K562 (cell line): ENCODE measurements around the gene SLC2A2. TPM values are rescaled to one million over a fixed set of nuclear protein-coding genes. Genes with fewer than 3 reads are reported as not detected.

Source experiments
- CREM ChIP-seq: IDR thresholded peaks from 2 replicates; pipeline ENCODE4 v1.6.1; 2014; ENCODE audit warnings: antibody characterized with exemption, low read depth
- GATAD2A ChIP-seq: fragments of 450-650 bp; IDR thresholded peaks from 2 replicates; pipeline ENCODE4 v1.6.1; 2017
- KAT8 ChIP-seq: fragments of 450-650 bp; IDR thresholded peaks from 2 replicates; pipeline ENCODE4 v1.6.1; 2016; ENCODE audit warnings: low read depth, mild to moderate bottlenecking
- SREBF1 ChIP-seq: fragments of 150-350 bp; IDR thresholded peaks from 2 replicates; pipeline ENCODE4 v1.6.1; 2014; ENCODE audit warnings: antibody characterized with exemption, low read depth, low read length, borderline replicate concordance
- SRSF1 ChIP-seq: fragments of 200-400 bp; formaldehyde crosslinking; IDR thresholded peaks from 2 replicates; pipeline ENCODE4 v1.6.1; 2017; ENCODE audit warnings: mild to moderate bottlenecking, low read depth, low read length, moderate library complexity
- polyA plus RNA-seq, 8 experiments: library from polyadenylated mRNA; depleted of rRNA in 4 of 8; stranded (reverse) in 5 of 8; unstranded in 3 of 8; fragments of >200 nt; fragmentation: Nextera tagmentation in 2 of 8; fragmentation: Illumina TruSeq in 1 of 8; extraction: Ambion mirVana in 2 of 8; extraction: Trizol in 1 of 8; gene quantifications; 2 replicates each; pipeline versions ENCODE4 v1.2.1 to v1.2.3, GENCODE V29; 2011 to 2014; ENCODE audit warnings: inconsistent platforms in 1 of 8, missing spikeins in 1 of 8
- total RNA-seq, 7 experiments: library from RNA; depleted of rRNA in 6 of 7; stranded (reverse); fragments of >200 nt in 6 of 7; fragmentation: Illumina TruSeq in 2 of 7; extraction: Trizol in 2 of 7; gene quantifications; 2 replicates each; pipeline versions ENCODE4 v1.2.1 to v1.2.3, GENCODE V29; 2011 to 2021; ENCODE audit warnings: low replicate concordance in 1 of 7
- TF ChIP-seq, protein P1 (sequence below), 2 experiments: fragments of 450-650 bp; IDR thresholded peaks; 2 replicates each; pipeline ENCODE4 v1.6.1; 2016; ENCODE audit warnings: mild to moderate bottlenecking in 2 of 2, borderline replicate concordance in 1 of 2, low read depth in 1 of 2, moderate library complexity in 1 of 2
- TF ChIP-seq, protein P2 (sequence below), 2 experiments: fragments of 450-650 bp in 1 of 2; sonication (generic) in 1 of 2; formaldehyde crosslinking in 1 of 2; IDR thresholded peaks; 2 replicates each; pipeline versions ENCODE4 v1.7.1 to v1.9.0; 2016 to 2022; ENCODE audit warnings: inconsistent platforms in 1 of 2, mild to moderate bottlenecking in 1 of 2, missing genetic modification reagents in 1 of 2

Gene SLC2A2
- total and polyA plus RNA-seq, 9 of the 15 experiments (the other 6 are each of a cell fraction or from before 2014, with no cell fraction given): 0.18 TPM; not detected in 8

- TF ChIP-seq, protein P1, sequence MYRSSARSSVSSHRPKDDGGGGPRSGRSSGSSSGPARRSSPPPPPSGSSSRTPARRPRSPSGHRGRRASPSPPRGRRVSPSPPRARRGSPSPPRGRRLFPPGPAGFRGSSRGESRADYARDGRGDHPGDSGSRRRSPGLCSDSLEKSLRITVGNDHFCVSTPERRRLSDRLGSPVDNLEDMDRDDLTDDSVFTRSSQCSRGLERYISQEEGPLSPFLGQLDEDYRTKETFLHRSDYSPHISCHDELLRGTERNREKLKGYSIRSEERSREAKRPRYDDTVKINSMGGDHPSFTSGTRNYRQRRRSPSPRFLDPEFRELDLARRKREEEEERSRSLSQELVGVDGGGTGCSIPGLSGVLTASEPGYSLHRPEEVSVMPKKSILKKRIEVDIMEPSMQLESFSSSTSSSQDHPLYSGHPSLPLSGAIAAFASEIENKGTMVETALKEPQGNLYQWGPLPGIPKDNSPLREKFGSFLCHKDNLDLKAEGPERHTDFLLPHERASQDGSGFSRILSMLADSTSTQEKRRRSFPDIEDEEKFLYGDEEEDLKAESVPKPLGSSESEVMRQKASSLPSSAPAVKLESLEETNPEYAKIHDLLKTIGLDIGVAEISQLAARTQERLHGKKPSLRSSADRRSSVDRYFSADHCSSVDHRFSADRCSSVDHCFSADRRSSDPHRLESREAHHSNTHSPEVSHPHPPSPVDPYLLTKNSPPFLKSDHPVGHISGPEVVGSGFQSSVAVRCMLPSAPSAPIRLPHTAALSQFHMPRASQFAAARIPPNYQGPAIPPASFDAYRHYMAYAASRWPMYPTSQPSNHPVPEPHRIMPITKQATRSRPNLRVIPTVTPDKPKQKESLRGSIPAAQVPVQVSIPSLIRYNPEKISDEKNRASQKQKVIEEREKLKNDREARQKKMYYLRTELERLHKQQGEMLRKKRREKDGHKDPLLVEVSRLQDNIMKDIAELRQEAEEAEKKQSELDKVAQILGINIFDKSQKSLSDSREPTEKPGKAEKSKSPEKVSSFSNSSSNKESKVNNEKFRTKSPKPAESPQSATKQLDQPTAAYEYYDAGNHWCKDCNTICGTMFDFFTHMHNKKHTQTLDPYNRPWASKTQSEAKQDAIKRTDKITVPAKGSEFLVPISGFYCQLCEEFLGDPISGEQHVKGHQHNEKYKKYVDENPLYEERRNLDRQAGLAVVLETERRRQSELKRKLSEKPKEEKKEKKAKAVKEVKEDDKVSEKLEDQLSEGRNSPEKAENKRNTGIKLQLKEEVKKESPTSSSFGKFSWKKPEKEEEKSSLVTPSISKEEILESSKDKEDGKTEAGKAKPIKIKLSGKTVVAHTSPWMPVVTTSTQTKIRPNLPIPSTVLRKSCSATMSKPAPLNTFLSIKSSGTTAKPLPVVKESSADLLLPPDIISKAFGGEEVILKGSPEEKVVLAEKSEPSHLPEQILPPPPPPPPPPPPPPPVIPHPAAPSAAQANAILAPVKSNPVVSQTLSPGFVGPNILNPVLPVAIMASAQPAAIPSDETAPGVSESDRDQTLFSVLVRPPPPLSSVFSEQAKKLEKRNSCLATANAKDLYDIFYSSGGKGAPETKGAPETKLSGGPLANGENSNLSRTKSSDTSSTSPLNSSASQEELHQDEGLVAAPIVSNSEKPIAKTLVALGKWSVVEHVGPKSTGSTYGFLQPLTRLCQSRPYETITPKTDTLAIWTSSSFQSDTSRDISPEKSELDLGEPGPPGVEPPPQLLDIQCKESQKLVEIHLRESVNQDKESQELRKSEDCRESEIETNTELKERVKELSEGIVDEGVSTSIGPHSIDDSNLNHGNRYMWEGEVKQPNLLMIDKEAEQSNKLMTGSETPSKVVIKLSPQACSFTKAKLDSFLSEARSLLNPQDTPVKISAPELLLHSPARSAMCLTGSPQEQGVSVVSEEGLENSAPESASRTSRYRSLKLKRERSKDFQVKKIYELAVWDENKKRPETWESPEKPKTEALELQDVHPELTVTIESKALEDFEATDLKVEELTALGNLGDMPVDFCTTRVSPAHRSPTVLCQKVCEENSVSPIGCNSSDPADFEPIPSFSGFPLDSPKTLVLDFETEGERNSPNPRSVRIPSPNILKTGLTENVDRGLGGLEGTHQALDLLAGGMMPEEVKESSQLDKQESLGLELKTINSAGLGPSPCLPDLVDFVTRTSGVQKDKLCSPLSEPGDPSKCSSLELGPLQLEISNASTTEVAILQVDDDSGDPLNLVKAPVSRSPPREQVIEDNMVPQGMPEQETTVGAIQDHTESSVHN (IDR thresholded peaks at IDR 0.05; ENCODE audit: borderline replicate concordance in 1 of 2, low read depth in 1 of 2): no peak
- TF ChIP-seq KAT8 (no peak), SRSF1 (no peak), CREM (no peak), SREBF1 (no peak), GATAD2A (no peak)
- TF ChIP-seq, protein P2, sequence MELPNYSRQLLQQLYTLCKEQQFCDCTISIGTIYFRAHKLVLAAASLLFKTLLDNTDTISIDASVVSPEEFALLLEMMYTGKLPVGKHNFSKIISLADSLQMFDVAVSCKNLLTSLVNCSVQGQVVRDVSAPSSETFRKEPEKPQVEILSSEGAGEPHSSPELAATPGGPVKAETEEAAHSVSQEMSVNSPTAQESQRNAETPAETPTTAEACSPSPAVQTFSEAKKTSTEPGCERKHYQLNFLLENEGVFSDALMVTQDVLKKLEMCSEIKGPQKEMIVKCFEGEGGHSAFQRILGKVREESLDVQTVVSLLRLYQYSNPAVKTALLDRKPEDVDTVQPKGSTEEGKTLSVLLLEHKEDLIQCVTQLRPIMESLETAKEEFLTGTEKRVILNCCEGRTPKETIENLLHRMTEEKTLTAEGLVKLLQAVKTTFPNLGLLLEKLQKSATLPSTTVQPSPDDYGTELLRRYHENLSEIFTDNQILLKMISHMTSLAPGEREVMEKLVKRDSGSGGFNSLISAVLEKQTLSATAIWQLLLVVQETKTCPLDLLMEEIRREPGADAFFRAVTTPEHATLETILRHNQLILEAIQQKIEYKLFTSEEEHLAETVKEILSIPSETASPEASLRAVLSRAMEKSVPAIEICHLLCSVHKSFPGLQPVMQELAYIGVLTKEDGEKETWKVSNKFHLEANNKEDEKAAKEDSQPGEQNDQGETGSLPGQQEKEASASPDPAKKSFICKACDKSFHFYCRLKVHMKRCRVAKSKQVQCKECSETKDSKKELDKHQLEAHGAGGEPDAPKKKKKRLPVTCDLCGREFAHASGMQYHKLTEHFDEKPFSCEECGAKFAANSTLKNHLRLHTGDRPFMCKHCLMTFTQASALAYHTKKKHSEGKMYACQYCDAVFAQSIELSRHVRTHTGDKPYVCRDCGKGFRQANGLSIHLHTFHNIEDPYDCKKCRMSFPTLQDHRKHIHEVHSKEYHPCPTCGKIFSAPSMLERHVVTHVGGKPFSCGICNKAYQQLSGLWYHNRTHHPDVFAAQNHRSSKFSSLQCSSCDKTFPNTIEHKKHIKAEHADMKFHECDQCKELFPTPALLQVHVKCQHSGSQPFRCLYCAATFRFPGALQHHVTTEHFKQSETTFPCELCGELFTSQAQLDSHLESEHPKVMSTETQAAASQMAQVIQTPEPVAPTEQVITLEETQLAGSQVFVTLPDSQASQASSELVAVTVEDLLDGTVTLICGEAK (IDR thresholded peaks at IDR 0.05): no peak
- TF ChIP-seq, protein P2 (CRISPR knock-in tag; IDR thresholded peaks at IDR 0.05): no peak
These were observed 27.7 kb upstream of the SLC2A2 start (continued) for GRCh38 chr3:171054231-171054630.
